Gastrocnemius medialis (tissue), 4 donors: Measurements from ENCODE around the gene MYLK3. TPM values are rescaled to one million over a fixed set of nuclear protein-coding genes. Genes with fewer than 3 reads are reported as not detected.

Experiments
- ATAC-seq, 2 donors: fragments of 150-250 bp; one replicate each; pipeline ENCODE4 v1.9.1; 2016
- DNase-seq, 2 donors: peaks; one replicate each; pipeline ENCODE4 v3.0.0-alpha.2; 2019
- H3K27ac ChIP-seq, 4 donors: fragments of 200-600 bp; sonication (generic); 1 replicate in 1 of 4; 2 replicates in 3 of 4; pipeline ENCODE4 v1.5.1; 2016 to 2018; ENCODE audit warnings: mild to moderate bottlenecking in 2 of 4, moderate library complexity in 1 of 4
- H3K27me3 ChIP-seq, 3 donors: fragments of 200-600 bp; sonication (generic) in 2 of 3; 1 replicate in 1 of 3; 2 replicates in 2 of 3; pipeline versions ENCODE4 v1.5.1 to v1.6.0; 2016 to 2019; ENCODE audit warnings: mild to moderate bottlenecking in 1 of 3, moderate library complexity in 1 of 3
- H3K36me3 ChIP-seq, 2 donors: fragments of 200-600 bp; sonication (generic) in 1 of 2; one replicate each; pipeline ENCODE4 v1.5.1; 2017 to 2018
- H3K4me1 ChIP-seq, 2 donors: fragments of 200-600 bp; sonication (generic) in 1 of 2; one replicate each; pipeline ENCODE4 v1.5.1; 2016 to 2017; ENCODE audit warnings: mild to moderate bottlenecking in 2 of 2
- H3K4me3 ChIP-seq, 4 donors: fragments of 200-600 bp; sonication (generic) in 3 of 4; 1 replicate in 1 of 4; 2 replicates in 3 of 4; pipeline ENCODE4 v1.5.1; 2016 to 2019; ENCODE audit warnings: mild to moderate bottlenecking in 2 of 4
- H3K9me3 ChIP-seq, 3 donors: fragments of 200-600 bp; sonication (generic) in 2 of 3; 1 replicate in 1 of 3; 2 replicates in 2 of 3; pipeline ENCODE4 v1.5.1; 2016 to 2019
- POLR2A ChIP-seq, 2 donors: fragments of 450-650 bp; IDR thresholded peaks; one replicate each; pipeline ENCODE4 v1.6.1; 2017; ENCODE audit warnings: antibody characterized with exemption in 2 of 2, mild to moderate bottlenecking in 2 of 2, moderate library complexity in 2 of 2
- in situ Hi-C, 4 donors: fragments of 200-750 bp; cut with MboI; loops; one replicate each; pipeline versions ENCODE4 v1.15.0 to v1.8.0; 2017; ENCODE audit warnings: low sequenced_read_pairs in 4 of 4
- intact Hi-C: fragments of 100-400 bp; cut with DNase I; formaldehyde crosslinking; loops from one replicate; pipeline ENCODE4 v1.15.1; 2023; ENCODE audit warnings: low total_unique reads
- total RNA-seq, 4 donors: library from RNA; depleted of rRNA; stranded (reverse); fragments of >200 nt; gene quantifications; one replicate each; pipeline versions ENCODE4 v1.1.0 to v1.2.3, GENCODE V29; 2016
- TF ChIP-seq, protein P1 (sequence below), 5 experiments: fragments of 450-650 bp in 3 of 5; fragments of 200-600 bp in 2 of 5; sonication (generic) in 2 of 5; IDR thresholded peaks in 4 of 5; conservative IDR thresholded peaks in 1 of 5; 1 replicate in 4 of 5; 2 replicates in 1 of 5; pipeline ENCODE4 v1.5.1; 2016 to 2019; ENCODE audit warnings: antibody characterized with exemption in 5 of 5, mild to moderate bottlenecking in 3 of 5, moderate library complexity in 3 of 5

MYLK3 gene
- total RNA-seq, 4 donors from 2014 or later: 2.4 to 9.2 (median 5.2) TPM

DNA sequence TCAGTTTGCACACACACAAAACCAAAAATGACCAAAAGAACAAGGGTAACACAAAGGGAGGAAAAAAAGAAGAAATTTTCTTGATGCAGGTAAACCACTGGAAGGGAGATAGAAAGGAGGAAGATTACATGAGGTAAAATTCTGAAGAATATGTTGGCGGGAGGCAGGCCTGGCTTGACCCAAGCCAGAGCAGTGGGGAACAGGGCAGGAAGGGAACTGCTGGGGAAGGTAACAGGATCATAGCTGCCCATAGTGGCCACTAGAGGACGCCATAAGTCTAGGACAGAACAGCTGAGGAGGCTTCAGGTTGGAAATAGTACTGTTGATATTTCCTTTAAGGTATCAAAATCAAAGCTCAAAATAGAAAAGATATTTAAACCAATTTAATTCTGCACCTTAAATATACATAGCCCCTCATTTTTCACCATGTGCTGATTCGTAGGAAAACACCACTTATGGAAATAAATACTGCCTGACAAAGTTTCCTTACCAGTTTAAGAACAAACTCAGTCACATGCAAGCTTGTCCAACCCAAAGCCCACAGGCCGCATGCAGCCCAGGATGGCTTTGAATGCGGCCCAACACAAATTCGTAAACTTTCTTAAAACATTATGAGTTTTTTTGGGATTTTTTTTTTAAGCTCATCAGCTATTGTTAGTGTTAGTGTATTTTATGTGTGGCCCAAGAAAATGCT, 74.7 kb downstream of the MYLK3 start:
- DNase-seq (peak in 1 of 2 donors; percentile 50), ATAC-seq (peak; percentile 70 to 96)
- Histone ChIP-seq H3K9me3 (no peaks in the 10 kb centered on the region), H3K27ac (no peak overlapping the region), H3K36me3 (peaks cover 3 to 59% of the 10 kb centered on the region in 2 donors), H3K4me3 (no peak overlapping the region), H3K4me1 (no peaks in the 10 kb centered on the region), H3K27me3 (no peaks in the 10 kb centered on the region)
- TF ChIP-seq POLR2A (IDR thresholded peaks at IDR 0.05): no peak
- TF ChIP-seq, protein P1, sequence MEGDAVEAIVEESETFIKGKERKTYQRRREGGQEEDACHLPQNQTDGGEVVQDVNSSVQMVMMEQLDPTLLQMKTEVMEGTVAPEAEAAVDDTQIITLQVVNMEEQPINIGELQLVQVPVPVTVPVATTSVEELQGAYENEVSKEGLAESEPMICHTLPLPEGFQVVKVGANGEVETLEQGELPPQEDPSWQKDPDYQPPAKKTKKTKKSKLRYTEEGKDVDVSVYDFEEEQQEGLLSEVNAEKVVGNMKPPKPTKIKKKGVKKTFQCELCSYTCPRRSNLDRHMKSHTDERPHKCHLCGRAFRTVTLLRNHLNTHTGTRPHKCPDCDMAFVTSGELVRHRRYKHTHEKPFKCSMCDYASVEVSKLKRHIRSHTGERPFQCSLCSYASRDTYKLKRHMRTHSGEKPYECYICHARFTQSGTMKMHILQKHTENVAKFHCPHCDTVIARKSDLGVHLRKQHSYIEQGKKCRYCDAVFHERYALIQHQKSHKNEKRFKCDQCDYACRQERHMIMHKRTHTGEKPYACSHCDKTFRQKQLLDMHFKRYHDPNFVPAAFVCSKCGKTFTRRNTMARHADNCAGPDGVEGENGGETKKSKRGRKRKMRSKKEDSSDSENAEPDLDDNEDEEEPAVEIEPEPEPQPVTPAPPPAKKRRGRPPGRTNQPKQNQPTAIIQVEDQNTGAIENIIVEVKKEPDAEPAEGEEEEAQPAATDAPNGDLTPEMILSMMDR (IDR thresholded peaks at IDR 0.05 in 4 of 5, conservative IDR thresholded peaks at IDR 0.05 in 1 of 5): peak; percentile 75 to 92 (median 85)
- intact Hi-C loops: loop anchor here (1.0 to 10.0 kb wide), 2 partner anchors 128 to 231 kb away; no protein-coding TSS in a partner anchor
- in situ Hi-C loops: loop anchor here in 3 of 4 donors (5.0 to 25.0 kb wide), 4 partner anchors 121 to 239 kb away; no protein-coding TSS in a partner anchor

DNA sequence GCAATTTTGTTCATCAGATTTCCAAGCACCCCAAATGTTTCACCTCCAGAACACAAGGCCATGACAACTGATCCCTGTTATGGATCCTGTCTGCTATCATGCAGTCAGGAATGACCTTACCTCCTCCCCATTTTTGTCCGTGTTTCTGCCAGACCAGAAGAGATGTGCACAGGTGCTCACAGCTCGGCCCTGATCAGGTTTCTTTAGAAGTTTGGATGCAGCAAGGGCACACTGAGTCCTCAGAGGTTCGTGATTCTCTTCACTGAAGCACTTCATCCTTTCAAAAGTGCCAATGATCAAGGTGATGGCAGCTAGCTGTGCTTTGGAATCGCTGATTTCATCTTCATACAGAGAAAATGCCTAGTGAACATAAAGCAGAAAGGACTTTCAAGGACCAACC, 86.0 kb downstream of the MYLK3 start:
- Histone ChIP-seq H3K27me3 (no peaks in the 10 kb centered on the region), H3K9me3 (no peaks in the 10 kb centered on the region), H3K4me3 (no peak overlapping the region), H3K36me3 (peaks cover 0 to 55% of the 10 kb centered on the region in 2 donors), H3K4me1 (peaks cover 0 to 6% of the 10 kb centered on the region in 2 donors), H3K27ac (peak overlapping the region; percentile 1 to 74 (median 55))
- DNase-seq: peak in 1 of 2 donors; percentile 53
- intact Hi-C loops (no loop called here), in situ Hi-C loops (loop anchor here in 1 of 4 donors (25.0 kb wide), 1 partner anchor 250 kb away; no protein-coding TSS in a partner anchor)
- ATAC-seq: peak; percentile 77 to 81
- TF ChIP-seq POLR2A (IDR thresholded peaks at IDR 0.05): no peak
- TF ChIP-seq, protein P1 (IDR thresholded peaks at IDR 0.05 in 4 of 5, conservative IDR thresholded peaks at IDR 0.05 in 1 of 5): no peak

DNA sequence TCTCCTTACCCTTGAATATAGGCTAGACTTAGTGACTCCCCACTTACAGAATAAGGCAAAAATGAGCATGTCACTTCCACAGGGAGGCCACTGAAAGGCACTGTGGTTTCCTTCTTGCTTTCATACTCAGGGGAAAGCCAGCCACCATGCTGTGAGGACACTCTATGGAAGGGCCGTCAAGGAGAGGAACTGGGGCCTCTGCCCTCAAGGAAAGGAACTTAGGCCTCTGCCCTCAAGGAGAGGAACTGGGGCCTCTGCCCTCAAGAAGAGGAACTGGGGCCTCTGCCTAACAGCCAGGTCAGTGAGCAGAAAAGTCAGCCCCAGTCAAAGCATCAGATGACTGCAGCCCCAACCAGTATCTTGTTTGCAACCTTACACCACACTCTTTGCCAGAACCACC, 89.2 kb downstream of the MYLK3 start:
- Histone ChIP-seq H3K36me3 (peaks cover 0 to 39% of the 10 kb centered on the region in 2 donors), H3K27ac (peak overlapping the region in 2 of 4 donors; percentile 54 to 70), H3K9me3 (no peaks in the 10 kb centered on the region), H3K4me3 (no peak overlapping the region), H3K27me3 (no peaks in the 10 kb centered on the region), H3K4me1 (peaks cover 0 to 6% of the 10 kb centered on the region in 2 donors)
- DNase-seq (peak; percentile 15 to 35), ATAC-seq (peak; percentile 67 to 69)
- in situ Hi-C loops (loop anchor here in 1 of 4 donors (25.0 kb wide), 1 partner anchor 253 kb away; no protein-coding TSS in a partner anchor), intact Hi-C loops (no loop called here)
- TF ChIP-seq, protein P1 (IDR thresholded peaks at IDR 0.05 in 4 of 5, conservative IDR thresholded peaks at IDR 0.05 in 1 of 5): no peak
- no peak for TF ChIP-seq POLR2A (IDR thresholded peaks at IDR 0.05)

Other genes with a start within 250 kb of the MYLK3 start
- 1 to 10 TPM in 1 of 4 donors, under 1 TPM in 1, not detected in 2; 0.13 to 1.3 TPM for gene SHCBP1, start 127.0 kb downstream of the MYLK3 start, total RNA-seq
- 10 to 100 TPM; 30.0 to 60.1 (median 41.4) TPM for gene VPS35, start 59.2 kb downstream of the MYLK3 start, total RNA-seq
- gene ORC6, start 58.7 kb downstream of the MYLK3 start, total RNA-seq: 1 to 10 TPM in 3 of 4 donors, under 1 TPM in 1; 0.40 to 5.7 (median 1.2) TPM
- 10 to 100 TPM; 13.5 to 22.4 (median 20.3) TPM for gene C16orf87, start 82.8 kb upstream of the MYLK3 start, total RNA-seq
- gene GPT2, start 136.0 kb upstream of the MYLK3 start, total RNA-seq: 100 to 1,000 TPM in 1 of 4 donors, 10 to 100 TPM in 3; 13.5 to 112 (median 55.7) TPM
- gene DNAJA2, start 225.3 kb upstream of the MYLK3 start, total RNA-seq: 10 to 100 TPM; 57.4 to 79.6 (median 70.5) TPM